GM12873 (cell line): ENCODE measurements around the gene FAM107B.

Source experiments
- CTCF ChIP-seq: IDR thresholded peaks from 2 replicates; pipeline ENCODE4 v1.5.1; 2012; ENCODE audit warnings: low read depth, mild to moderate bottlenecking, moderate library complexity, low read length, control low read depth; ENCODE audit not compliant: insufficient read depth; ENCODE audit errors: missing control alignments

FAM107B gene

DNA sequence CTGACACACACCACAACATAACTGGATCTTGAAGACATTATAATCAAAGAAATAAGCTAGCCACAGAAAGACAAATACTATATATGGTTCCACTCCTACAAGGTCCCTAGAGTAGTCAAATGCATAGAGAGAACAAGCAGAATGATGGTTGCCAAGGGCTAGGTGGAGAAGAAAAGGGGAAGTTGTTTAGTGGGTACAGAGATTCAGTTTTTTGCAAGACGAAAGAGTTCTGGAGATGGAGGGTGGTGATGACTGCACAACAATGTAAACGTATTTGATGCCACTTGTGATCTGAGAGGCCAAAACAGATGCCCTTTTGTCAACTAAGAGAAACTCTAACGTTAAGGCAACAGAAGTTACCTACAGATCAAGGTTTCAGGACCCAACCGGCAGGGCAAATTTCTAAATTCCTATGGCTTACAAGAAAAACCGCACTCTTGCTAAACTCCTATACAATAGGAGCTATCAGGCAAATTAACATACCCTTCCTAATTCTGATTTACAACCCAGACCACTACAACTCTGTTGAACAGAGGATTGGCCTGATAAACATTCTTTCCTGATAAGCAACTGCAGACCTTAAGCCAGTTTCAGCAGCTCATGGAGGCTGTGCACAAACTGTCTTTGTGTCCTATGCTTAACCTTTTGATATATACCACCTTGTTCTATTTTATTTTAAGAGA lies 69.0 kb downstream of the FAM107B start:
- TF ChIP-seq CTCF = no peak

- no peak for TF ChIP-seq CTCF
Observed at GRCh38 chr10:14703631-14704001, 71.1 kb downstream of the FAM107B start.

DNA sequence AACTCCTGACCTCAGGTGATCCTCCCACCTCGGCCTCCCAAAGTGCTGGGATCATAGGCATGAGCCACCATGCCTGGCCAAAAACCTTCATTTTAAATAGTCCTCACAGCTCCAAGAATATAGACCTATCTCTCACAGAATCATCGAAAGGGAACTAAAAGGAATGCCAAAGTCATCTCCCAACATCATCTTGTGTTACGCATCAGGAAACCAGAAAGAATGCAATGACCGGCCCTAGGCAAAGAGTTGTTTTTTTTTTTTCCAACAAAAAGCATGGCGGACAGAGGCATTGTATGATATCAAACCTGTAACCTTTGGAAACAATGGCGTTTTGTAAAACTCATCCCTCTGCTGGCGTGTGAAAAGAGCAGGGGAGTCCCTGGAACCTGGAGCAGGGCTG lies 73.2 kb downstream of the FAM107B start:
- no peak for TF ChIP-seq CTCF

DNA sequence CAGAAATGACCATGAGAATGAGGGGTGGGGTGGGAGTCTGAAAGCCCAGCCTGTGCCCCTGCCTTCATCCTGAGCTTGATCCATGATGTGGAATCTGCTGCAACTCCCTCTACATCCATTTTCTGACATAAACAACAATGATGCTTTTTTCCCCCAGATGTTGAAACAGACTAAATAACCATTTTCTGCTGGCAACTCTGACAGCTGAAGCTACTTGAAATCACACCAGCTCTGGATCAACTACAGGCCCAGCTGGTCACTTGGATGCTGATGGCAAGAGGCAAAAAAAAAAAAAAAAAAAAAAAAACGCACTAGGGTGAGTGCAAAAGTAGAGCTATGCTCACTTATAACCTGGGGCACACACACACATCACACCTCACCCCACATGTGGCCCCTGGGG lies 74.2 kb downstream of the FAM107B start:
- no peak for TF ChIP-seq CTCF

DNA sequence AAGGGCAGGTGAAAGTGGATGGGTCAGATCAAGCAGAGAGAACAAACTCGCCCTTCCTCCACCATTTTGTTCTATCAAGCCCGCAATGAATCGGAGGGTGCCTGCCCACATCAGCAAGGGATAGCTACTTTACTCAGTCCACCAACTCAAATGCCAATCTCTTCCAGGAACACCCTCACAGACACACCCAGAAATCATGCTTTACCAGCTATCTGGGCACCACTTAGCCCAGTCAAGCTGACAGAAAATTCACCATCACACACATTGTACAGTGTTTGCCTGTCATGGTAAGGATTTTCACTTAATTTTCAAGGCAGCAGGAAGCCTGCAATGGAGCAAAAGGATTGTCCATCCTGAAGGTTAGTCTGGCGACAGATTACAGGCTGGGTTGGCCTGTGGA lies 75.2 kb downstream of the FAM107B start:
- TF ChIP-seq CTCF = no peak

DNA sequence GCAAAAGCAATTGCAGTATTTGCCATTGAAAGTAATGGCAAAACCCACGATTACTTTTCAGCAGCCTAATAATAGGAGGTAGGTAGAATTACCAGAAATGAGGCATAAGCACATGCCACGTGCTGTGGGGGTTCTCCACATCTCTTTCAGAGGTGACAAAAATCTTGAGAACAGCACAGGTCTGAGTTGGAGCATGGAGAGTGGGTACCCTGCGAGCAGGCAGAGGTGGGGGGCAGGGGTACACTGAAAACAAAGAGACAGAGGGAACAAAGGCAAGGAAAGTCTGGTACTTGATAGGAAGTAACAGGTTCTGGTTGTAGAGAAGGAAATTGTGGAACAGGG lies 75.9 kb downstream of the FAM107B start:
- no peak for TF ChIP-seq CTCF

- no peak for TF ChIP-seq CTCF
Observed at GRCh38 chr10:14698111-14698828, 76.4 kb downstream of the FAM107B start.
